Nephron progenitor cell (in vitro differentiated cells): ENCODE measurements around the gene C14orf132.

Experiments used
- DNase-seq: peaks from one replicate; pipeline ENCODE4 v3.0.0; 2021
- H3K27ac Mint-ChIP-seq: 2 replicates; pipeline ENCODE4 v1.8.0; 2021; ENCODE audit warnings: mild to moderate bottlenecking, moderate library complexity, mixed read lengths
- H3K27me3 Mint-ChIP-seq: 2 replicates; pipeline ENCODE4 v1.8.0; 2021; ENCODE audit warnings: mild to moderate bottlenecking, low read depth, mixed read lengths; ENCODE audit not compliant: poor library complexity
- H3K36me3 Mint-ChIP-seq: 2 replicates; pipeline ENCODE4 v1.8.0; 2021; ENCODE audit warnings: low read depth, mixed read lengths
- H3K4me1 Mint-ChIP-seq: 2 replicates; pipeline ENCODE4 v1.8.0; 2021; ENCODE audit warnings: mixed read lengths
- H3K4me3 Mint-ChIP-seq: 2 replicates; pipeline ENCODE4 v1.8.0; 2021; ENCODE audit warnings: mild to moderate bottlenecking, moderate library complexity, mixed read lengths
- H3K9me3 Mint-ChIP-seq: 2 replicates; pipeline ENCODE4 v1.8.0; 2021; ENCODE audit warnings: mild to moderate bottlenecking, moderate library complexity, mixed read lengths
- CTCF ChIP-seq: fragments of 200-600 bp; sonication (generic); IDR thresholded peaks from 2 replicates; pipeline ENCODE4 v1.5.0; 2021; ENCODE audit warnings: antibody characterized with exemption

C14orf132 gene

GRCh38 chr14:96139879-96140278 is 100.7 kb downstream of the C14orf132 start:
- no peak overlapping the region for H3K27ac Mint-ChIP-seq
- peaks cover 8% of the 10 kb centered on the region for H3K27me3 Mint-ChIP-seq
- H3K4me1 Mint-ChIP-seq, result no peaks in the 10 kb centered on the region
- DNase-seq, result no peak
- no peak overlapping the region for H3K4me3 Mint-ChIP-seq
- no peaks in the 10 kb centered on the region for H3K36me3 Mint-ChIP-seq
- TF ChIP-seq CTCF, result no peak
- peaks cover 29% of the 10 kb centered on the region for H3K9me3 Mint-ChIP-seq

GRCh38 chr14:96140952-96141351 is 101.8 kb downstream of the C14orf132 start:
- Mint-ChIP-seq H3K36me3 (no peaks in the 10 kb centered on the region), H3K9me3 (peaks cover 29% of the 10 kb centered on the region), H3K4me3 (no peak overlapping the region), H3K27ac (no peak overlapping the region), H3K27me3 (peaks cover 8% of the 10 kb centered on the region), H3K4me1 (no peaks in the 10 kb centered on the region)
- DNase-seq, result no peak
- no peak for TF ChIP-seq CTCF
